Stimulated activated CD8-positive, alpha-beta memory T cell treated with anti-CD3 and anti-CD28 coated beads, Interleukin-12 subunit alpha, Interleukin-12 subunit beta, amount 100 ng/mL, for 24 hours (primary cell): ENCODE data around the gene DLX1.
"Not testable (repeated sequence)": the region's sequence is repeated elsewhere in the genome, so short reads cannot be mapped to it uniquely, and the experiment has no call there.

Experiments
- DNase-seq: peaks from one replicate; pipeline ENCODE4 v3.0.0-alpha.2; 2020; ENCODE audit errors: extremely low read depth

DLX1 gene

DNA sequence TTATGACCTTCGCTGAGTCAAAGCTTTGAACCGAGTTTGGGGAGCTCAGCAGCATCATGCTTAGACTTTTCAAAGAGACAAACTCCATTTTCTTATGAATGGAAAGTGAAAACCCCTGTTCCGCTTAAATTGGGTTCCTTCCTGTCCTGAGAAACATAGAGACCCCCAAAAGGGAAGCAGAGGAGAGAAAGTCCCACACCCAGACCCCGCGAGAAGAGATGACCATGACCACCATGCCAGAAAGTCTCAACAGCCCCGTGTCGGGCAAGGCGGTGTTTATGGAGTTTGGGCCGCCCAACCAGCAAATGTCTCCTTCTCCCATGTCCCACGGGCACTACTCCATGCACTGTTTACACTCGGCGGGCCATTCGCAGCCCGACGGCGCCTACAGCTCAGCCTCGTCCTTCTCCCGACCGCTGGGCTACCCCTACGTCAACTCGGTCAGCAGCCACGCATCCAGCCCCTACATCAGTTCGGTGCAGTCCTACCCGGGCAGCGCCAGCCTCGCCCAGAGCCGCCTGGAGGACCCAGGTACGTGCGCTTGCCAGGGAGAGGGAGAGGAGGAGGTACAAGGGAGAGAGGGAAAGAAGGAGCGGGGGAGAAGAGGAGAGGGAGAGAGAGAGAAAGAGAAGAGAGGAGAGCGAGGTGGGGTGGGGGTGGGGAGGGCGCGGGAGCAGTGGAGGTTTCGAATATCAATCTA lies at the start of gene DLX1:
Gene DLX1, plus strand, starts transcription at position 48 of the 700 bp plus-strand sequence. Its CDS starts 171 bp downstream, at position 219.
- DNase-seq = no peak

DNA sequence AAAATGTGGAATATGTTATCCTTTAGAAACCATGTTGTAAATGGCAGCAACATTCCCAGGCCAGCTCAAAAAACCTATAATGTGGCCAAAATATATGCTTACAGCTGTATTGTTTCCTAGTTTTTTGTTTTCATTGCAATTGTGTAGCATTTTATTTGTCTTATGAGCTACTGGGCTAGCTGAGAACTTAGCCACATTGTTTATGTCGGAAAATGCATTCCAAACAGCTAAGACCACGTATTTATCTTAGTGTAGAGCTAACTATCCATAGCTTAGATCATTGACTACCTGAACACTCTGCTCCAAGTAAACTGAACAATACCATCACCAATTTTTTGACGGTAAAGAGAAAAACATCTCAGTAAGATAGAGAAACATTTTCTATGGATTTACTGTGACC lies 47.2 kb upstream of the DLX1 start:
- DNase-seq = no peak

DNA sequence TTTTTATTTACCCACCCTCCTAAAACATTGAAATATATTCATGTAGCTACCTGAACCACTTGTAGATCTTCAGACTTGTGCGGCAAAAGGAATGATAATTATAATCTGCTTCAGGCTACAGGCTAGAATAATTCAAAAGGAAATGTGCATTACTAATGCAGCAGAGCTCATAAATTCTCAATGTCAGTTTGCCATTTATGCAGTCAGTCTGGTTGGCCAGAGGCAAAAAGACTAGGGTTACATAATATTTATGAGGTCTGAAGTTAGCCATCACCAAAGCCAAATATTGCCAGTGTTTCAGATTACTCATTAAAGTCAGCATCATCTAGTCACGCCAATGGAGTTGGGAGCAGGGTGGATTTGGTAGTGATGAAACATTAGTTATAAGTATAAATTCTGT lies 46.7 kb upstream of the DLX1 start:
- DNase-seq = no peak

- no peak for DNase-seq
Observed at GRCh38 chr2:172039011-172039704, 46.1 kb upstream of the DLX1 start.

DNA sequence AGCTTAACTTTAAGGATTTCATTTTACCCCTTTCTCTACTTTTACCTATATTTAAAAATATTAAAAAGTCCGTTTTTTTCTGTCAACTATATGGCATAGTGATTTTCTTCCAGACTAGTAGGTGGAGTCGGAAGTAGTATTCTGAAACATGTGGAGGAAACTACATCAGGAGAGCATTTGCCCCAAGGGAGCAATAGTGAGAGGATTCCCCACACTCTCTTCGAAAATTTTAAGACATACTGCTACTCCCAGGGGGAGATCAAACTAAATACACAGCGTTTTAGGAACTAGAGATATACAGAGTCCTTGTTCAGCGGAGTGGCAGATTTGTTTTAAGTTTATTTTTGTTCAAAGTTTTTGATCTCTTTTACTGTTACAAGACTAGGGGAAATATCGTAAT lies 45.0 kb upstream of the DLX1 start:
- DNase-seq = no peak

DNA sequence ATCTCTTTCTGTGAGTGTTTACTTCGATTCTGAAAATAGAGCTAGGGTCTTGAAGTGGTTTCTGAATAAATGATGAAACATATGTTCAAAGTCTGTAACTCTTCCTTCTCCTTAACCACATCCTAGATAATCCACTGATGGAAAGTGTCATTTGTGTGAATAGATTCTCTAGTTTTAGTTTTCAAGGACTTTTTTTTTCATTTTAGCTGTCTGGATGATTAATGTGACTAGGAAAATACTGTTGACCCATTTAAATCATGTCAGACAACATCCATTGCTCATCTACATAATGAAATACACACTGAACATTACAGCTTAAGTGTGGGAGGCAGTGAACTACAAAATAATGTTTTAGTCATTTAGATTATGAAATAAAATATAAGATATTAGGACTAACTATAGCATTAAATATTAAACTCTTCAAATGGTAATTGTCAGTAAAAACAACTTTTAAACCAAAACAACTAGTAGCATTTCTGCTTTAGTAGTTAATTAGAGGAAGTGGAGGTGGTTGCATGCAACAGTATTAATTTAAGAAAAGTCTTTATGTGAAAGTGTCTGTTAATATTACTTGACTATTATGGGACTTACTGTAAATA lies 39.1 kb upstream of the DLX1 start:
- DNase-seq = no peak

DNA sequence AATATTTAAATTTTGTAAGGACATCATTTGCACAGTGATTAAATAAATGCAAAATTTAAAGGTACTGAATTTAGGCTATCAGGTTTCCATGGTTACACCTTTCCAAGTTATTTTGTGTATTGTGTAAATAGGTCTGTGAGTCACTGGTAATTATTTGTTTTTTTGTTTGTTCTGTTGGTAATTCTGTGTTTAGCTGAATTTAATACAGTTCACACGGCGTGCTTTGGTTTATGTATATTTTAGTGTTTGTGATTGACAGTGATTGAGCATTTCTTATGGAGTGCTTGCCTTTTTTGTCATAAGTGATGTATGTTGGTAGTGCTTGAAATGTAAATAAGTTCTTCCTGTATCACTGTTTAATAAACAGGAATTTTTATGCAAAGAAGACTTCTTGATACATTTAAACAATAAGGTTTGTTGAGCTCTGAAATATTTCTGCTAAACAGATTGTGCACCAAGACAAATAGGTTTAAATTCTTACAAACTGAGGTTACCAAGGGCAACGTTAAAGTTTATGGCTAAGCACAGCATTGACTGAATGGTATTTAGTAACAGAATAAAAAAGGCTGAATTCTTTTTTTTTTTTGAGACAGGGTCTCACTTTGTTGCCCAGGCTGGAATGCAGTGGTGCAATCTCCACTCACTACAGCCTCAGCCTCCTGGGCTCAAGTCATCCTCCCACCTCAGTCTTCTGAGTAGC lies 38.3 kb upstream of the DLX1 start:
- no peak for DNase-seq

- no peak for DNase-seq
Observed at GRCh38 chr2:172047566-172048507, 37.5 kb upstream of the DLX1 start.

DNA sequence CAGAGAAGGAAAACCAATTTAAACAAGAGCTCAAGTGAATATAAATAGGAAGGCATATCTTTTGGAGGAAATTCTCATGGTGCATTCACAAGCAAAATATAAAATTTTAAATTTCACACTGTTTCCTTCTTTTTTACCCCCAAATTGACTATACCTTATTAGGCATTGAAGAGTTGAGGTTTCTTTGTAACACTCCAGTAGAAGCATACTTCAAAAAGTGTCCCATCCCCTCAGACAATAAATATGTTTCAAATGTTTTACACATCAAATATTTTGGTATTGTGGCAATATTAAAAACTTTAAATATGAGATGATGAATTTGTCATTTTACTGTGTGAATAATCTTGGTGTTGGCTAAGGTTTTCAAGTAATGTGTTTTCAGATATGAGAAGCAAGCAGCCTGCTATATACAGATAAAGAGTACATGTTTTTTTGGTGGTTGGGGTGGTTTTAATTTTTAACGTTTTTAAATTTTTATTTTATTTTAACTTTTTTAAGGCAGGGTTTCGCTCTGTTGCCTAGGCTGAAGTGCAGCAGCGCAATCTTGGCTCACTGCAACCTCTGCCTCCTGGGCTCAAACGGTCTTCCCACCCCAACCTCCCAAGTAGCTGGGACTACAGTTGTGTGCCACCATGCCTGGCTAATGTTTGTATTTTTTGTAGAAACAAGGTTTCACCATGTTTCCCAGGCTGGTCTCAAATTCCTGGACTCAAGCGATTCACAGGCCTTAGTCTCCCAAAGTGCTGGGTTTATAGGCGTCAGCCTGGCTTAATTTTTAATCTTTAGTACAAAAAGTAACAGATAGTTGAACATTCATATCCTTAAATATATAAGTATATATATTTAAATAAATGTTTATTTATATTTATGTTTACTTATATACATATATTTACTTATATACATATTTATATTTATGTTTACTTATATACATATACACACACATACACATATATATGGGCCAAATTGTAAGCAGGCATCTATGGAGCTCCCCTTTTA lies 36.5 kb upstream of the DLX1 start:
- no peak for DNase-seq

- no peak for DNase-seq
Observed at GRCh38 chr2:172049567-172050120, 35.7 kb upstream of the DLX1 start.

DNA sequence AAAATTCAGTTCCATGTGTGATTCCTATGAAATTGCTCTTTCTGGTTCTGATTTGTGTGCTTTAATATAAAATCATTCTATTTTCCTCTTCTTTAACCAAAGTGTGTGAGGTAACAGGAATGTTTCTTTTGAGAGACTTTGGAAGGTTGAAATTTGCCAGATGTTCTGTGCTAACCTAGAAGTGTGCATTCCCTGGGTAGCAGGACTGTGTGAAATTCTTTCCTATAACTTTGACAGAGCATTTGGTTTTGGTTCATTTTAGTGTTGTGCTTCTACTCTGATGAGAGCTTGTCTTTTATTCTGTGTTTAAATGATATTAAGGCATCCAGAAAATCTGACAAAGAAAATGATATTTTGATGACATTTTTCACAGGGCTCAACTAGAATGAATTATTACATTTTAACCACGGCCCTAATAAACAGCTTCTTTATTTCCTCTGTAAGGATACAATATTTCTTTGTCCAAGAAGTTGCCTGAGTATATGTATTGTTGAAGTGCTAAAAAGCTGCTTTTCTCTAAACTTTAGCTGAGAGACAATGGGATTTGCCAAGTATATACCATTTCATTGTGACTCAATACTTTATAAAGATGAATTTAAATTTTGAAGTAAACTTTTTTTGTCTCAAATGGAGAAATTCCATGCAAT lies 34.7 kb upstream of the DLX1 start:
- no peak for DNase-seq

- no peak for DNase-seq
Observed at GRCh38 chr2:172052000-172052983, 33.0 kb upstream of the DLX1 start.

DNA sequence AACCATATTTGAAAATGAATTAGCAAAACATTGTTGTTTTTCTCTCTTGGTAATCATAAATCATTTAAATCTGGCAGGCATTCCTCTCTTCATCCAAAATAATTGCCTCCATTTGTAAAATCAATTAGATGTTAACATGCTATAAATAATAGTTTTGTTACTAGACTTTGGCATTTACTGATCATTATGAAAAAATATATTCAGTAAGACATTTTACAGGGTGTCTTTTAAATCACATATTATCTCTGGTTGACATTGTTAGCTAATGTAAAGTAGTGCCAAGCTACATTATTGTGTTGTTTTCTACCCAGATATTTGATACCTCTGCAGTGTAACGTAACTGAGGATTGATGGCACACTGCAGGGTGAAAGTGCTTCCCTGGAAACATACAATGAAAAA lies 31.8 kb upstream of the DLX1 start:
- DNase-seq = no peak

GRCh38 chr2:172056293-172056692 lies 29.0 kb upstream of the DLX1 start:
- no peak for DNase-seq

- no peak for DNase-seq
Observed at GRCh38 chr2:172058660-172059059, 26.6 kb upstream of the DLX1 start.

DNA sequence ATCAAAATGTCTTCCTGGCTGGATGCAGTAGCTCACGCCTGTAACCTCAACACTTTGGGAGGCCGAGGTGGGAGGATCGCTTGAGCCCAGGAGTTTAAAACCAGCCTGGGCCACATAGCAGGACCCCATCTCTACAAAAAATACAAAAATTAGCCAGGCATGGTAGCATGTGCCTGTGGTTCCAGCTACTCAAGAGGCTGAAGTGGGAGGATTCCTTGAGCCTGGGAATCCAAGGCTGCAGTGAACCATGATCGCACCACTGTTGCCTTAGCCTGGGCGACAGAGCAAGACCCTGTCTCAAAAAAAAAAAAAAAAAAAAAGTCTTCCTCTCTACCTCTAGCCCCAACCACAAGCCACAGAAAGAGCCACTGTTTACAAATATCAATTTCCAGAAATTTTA lies 25.2 kb upstream of the DLX1 start:
- DNase-seq = not testable (repeated sequence)

DNA sequence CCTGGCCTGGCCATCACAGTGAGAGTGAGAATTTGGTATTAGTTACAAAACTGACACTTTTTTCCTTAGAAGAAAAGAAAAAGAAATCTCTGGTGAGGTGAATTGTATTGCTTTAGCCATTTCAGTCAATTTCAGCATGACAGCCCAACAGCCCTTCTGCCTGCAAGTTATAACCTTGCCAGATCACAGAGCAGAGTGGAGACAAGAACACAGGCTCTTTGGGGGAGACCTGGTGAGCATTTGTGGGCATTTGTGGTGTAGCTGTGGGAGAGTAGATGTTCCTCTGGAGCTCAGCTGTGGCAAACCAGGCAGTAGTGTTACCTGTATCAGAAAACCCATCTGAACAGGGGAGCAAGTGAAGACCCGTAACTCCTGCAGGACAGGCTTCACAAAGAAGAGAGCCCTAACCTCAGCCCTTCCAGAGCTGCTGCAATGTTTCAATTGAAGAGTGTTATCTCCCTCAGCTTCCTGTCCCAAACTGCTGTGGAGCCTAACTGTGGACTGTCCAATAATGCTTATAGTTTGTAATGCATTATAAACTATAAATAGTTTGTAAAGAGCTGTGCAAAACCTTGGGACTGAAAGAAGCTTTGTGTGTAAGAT lies 22.8 kb upstream of the DLX1 start:
- no peak for DNase-seq

DNA sequence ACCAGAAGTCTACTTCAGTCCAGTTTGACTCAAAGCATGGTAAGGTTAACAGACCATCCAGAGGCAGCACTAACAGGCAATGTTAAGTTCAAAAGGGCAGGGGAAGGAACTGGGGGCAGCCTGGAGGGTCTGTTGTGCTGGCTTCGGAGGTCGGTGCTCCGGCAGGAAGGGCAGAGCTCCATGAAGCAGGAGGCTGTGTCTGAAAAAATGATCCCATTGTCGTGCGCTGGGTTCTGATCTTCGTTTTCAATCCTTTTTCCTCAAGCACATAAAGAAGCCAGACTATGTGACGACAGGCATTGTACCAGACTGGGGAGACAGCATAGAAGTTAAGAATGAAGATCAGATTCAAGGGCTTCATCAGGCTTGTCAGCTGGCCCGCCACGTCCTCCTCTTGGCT lies 21.9 kb upstream of the DLX1 start:
- no peak for DNase-seq
